NCI-H187 (cell line): ENCODE results near the gene PPT2.
"Not testable (repeated sequence)": the region's sequence is repeated elsewhere in the genome, so short reads cannot be mapped to it uniquely, and the experiment has no call there.

Experiments
- DNase-seq, 2 experiments: peaks; one replicate each; lab custom pipeline; 2025; lab: John Stamatoyannopoulos, UW

Gene PPT2

DNA sequence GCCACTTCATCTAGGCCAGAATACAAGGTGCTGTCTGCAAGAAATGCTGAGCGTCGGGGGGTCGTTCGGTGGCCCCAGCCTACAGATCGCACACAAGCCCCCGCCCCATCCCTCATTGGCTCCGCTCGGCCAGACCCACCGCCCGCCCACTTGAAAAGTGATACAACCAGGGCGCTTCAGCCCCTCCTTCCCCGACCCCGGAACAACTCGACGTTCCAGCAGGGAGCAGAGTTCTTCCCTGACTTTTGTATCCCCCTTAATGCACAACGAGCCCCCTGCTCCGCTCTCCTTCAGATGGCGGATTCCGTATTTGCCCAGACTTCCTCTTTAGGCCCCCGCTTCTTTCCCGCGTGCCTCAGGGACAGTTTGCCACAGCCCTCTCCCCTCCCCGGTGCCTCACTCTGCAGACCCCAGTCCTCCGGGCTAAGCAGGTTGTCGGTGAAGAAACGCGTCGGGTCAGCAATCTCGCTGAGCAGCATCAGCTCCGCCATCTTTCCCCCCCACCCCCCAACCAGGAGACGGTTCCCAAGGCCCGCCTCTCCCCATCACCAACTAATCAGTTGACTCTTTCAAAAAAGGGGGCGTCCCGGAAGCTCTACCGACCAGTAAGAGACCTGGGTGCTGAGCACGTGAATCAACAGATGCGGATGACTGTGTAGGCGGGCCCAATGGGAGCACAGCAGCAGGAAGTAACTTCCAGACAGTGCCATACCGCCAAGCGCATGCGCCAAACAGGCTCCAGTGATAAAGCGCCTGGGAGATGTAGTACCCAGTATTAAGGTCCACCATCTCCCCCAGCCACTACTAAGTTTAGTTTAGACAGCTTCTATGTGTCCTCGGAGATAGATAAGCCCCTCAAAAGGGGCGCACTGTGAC is 26.0 kb upstream of the PPT2 start, which contains the start of gene ATF6B:
Gene ATF6B, minus strand, starts transcription at position 530 of the 876 bp plus-strand sequence. Its CDS starts 39 bp downstream, at position 491.
- peak; percentile 83 to 95 for DNase-seq

GRCh38 chr6:32128751-32129296 is 25.1 kb upstream of the PPT2 start:
- DNase-seq, result no peak

DNA sequence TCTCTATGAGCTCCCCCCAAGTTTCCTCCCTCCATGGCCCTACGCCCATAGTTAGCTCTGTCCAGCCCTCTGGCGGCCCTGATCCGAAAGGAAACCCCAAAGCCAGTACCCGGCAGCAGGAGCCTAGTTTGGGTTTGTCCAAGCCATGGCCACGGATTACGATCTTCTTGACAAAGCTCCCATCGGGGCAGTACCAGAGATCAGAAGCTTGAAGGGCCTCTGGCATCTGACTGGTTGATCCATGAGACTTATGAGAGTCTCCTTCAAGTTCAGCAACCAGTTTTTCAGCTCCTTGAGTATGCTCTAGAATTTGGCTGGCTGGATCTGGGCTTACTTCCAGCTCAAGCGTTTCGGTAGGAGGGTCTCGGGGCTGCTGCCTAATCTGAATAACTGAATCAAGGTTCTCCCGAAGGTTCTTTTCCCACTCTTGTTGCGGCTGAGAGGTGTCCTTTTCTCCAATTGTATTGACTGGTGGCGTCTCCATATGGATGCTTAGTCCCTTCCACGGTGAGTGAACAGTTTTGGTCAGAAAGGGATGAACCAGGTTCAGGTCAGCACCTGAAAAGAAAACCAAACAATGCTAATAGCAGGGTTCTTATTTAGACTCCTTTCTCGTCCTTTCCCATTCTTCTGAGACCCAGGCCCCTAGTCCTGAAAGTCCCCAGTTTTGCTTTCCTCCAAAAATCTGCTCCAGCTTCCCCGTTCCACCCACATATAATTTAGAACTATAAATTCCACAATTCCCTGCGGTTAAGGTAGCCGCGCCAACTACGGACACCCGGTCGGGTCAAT is 24.4 kb upstream of the PPT2 start:
- no peak for DNase-seq

- no peak for DNase-seq
These were observed 22.4 kb upstream of the PPT2 start for GRCh38 chr6:32131439-32131948.

GRCh38 chr6:32132110-32132509 is 21.8 kb upstream of the PPT2 start:
- no peak for DNase-seq

DNA sequence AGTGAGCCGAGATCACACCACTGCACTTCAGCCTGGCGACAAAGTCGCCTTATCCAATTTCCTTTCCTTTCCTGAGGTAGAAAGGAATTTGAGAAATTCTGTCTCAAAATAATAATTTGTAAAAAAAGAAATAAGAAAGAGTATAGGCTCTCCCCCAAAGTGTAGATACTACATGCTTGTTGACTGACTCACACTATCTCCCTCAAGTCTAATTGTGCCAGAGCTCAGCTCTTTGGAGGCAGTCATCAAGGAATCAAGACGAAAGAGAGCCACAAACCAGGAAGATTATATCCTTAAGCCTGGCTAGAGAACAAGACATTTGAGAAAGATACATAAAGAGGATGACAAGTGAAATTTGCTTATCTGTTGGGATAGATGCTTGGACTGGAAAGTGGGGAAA is 20.2 kb upstream of the PPT2 start:
- DNase-seq, result no peak

DNA sequence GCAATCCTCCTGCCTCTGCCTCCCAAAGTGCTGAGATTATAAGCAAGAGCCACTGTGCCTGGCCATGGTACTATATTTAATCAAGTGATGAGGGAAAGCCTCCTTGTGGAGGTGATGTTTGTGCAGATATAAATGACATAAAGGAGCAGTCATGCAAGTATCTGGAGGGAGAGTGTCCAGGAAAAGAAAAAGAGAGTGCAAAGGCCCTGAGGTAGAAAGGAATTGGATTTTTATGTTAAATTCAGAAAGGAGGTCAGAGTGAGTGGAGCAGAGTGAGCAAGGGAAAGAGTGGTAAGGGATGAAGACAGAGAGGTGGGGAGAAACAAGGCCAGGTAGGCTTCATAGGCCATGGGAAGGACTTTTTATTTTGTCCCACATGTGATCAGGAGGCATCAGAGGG is 16.5 kb upstream of the PPT2 start:
- no peak for DNase-seq

DNA sequence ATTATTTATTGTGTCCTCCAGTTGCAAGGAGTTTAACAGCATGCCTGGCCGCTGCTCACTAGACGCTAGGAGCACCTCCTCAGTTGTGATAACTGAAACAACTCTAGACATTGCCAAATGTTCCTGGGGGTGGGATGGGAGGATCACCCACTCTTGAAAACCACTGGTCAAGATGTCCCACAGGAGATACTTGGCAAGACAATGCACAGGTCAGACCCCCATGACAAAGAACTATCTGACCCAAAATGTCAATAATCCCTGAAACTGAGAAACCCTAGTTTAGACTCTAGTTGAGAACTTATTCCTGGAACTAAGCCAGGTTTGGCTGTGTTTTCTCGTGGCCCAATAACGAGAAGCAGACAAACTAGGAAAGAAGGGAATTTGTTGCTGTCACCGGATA is 14.4 kb upstream of the PPT2 start:
- no peak for DNase-seq

DNA sequence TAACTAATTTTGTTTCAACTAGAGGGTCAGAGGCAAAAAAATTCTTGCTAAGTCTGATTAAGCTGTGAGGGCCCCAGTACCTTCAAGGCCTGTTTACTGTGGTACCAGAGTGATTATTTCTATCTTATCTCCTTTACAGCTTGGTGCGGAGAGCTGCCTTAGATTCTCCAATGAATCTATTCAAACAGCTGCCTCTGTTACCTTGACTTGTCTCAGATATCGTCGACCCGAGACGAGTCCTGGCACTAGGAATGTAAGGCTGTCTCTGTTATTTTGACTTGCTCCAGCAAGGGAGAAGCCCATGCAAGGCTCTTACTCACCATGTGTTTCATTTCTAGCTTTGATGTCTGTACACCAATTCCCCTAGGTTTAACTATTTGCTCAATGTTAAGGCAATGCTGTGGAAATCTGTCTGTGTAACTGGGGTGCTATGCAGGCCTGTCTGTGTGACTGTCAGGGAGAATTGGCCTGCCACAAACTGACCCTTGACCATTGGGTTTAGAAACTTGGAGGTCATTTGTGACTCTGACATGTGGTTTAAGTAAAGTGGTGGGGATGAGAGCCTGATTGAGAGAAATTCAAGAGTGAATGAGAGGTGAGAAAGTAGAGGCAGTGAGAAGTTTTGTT is 13.4 kb upstream of the PPT2 start:
- no peak for DNase-seq

- DNase-seq, result not testable (repeated sequence)
These were observed 9.7 kb upstream of the PPT2 start for GRCh38 chr6:32144238-32144637.

GRCh38 chr6:32146287-32146686 is 7.7 kb upstream of the PPT2 start:
- DNase-seq, result no peak

GRCh38 chr6:32146687-32147086 is 7.3 kb upstream of the PPT2 start:
- no peak for DNase-seq

DNA sequence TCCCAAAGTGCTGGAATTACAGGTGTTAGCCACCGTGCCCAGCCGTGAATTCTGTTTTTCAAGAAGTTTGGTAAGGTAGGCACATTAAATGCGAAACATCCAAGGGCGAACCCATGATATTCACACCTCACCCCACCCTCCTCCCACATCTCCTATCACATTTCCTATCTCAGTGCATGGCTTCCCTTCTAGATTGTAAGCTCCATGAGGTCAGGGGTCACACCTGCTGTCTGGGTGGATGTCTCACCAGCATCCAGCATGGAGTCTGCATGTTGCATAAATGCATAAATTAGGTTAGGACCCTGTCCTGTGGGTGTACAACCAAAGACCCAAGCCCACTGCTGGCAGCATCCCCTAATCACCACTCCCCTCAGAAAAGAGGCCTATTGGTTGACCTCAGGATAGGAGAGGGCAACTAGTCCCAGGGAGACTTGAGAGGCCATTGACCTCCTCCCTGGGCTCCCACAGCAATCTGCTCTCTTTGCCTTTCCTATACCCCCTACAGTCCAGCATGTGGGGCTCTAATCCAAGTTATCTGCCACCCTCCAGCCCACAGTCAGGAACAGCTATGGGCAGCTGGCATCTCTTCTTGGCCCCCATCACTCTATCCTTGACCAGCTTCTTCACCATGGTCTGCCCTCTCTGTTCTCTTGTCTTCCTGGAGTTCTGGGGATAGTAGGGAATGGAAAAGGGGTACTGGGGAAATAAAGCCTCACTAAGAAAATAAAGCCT is 6.4 kb upstream of the PPT2 start:
- no peak for DNase-seq

DNA sequence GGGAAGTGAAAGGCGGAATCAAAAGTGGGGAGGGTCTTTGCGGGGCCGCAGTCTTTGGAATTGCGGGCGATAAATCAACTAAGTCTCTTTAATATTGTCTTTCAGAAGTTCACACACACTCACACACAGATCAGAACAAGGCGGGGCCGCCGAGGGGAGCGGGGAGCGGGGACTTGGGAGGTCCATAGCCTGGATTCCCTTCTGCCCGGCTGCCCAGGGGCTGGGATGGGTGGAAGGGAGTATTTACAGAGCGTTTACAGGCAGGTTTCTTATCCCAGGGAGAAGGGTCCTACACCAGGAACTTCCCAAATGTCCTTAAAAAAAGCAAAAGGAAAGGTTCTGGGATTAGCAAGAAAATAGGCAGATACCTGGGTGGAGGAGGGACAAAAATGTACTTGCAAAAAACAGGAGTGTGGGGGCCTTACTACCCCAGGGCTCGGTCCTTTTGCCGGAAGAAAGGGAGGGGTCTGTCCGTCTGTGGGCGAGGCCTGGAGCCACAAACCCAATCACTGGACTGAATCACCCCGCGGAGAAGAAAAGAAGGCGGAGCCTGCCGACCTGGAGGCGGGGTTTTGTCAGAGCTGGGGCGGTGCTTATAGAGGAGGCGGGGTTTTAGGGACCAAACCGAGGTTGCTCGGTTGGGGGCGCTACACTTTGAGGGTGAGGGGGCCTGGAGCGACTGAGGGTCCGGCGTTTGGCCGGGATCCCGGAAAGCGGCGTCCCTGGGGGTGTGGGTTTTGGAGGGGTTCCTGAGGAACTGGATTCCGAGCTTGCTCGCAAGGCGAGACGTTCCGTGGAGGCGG is 5.5 kb upstream of the PPT2 start:
- DNase-seq, result peak in 1 of 2 experiments; percentile 22

- no peak for DNase-seq
These were observed 4.7 kb upstream of the PPT2 start for GRCh38 chr6:32149092-32149755.

DNA sequence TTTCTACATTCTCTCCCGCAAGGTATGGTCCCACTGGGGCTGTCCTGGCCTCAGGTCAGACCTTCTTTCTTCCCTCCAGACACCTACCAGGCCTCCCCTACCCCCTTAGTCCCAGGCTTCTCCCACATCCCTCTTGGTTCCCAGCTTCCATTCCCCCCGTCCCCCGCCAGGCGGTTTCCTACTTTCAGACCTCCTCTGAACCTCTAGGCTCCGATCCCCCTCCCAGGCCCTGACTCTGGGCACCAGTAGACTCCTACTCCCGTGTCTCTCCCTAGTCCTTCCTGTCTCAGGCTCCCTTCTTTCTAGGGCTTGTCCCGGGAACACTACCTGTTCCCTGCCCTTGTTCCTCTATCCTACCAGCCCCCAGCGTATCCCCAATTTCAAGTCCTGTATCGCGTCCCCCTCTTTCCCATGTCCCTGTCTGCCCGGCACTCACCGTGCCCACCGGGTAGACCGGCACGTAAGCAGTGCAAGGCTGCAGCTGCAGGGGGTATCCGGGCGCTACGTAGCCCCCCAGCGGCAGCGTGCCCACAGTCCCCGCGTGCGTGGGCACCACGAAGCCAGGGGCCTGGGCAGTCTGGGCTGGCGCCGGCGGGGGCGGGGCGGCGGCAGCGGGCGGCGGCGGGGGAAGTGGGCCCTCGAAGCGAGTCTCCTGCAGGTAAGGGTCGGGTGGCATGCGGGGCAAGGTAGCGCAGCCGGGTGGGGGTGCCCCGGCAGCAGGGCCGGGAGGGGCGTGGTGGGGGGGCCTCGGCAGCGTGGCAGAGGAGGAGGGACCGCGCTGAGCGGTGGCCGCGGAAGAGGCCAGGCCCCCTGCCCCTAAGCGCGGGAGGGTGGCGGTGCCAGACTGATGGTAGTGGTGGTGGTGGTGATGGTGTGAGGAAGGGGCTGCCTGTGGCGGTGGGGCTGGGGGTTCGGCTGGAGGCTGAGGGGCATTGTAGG is 3.7 kb upstream of the PPT2 start:
- no peak for DNase-seq

DNA sequence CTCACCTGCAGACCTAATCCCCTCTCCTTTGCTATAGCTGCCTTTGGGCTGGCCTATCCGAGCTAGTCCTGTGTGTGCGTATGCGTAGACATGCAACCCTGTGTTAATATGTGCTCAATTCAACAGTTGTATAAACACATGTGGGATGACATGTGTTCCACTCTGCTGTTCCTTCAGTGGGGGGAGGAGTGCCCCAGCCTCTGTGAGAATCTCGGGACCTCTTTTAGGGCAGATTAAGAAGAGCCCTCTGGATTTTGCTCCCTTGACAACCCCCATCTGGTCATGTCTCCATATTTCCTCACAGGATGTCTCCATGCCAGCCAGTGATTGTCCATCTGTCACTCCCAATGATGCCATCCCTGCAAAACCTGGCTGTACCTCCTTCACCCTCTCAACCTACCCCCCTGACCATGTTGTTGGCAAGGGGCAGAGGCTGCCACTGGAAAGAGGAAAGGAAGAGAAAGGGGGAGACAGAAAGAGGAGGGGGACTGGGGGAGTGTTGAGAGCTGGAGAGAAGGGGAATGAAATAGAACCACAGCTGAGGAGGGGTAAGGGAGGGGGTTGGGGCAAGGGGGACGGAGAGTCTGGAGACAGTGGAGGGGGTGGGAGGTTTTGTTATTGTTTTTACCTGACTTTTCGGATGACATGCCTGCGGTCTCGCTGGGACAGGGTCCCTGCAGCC is 2.6 kb upstream of the PPT2 start:
- no peak for DNase-seq
